ENCODE results near the gene NEDD8.

DNA sequence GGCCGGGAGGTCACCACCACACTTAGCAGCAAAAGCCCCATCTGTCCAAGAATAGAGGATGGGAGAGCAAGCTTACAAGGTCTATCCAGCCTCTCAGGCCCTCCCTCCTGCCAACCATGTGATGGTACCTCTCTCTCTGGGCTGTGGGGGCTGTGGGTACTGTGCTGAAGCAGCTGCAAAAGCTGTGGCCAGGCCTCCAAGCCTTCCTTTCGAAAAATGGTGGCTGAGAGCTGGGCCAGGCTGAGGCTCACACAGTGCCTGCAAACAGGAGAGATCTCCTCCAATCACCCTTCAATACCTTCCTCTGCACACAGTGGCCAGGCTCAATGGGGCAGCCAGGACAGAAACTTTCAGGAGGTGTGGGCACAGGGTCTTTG lies 44.6 kb downstream of the NEDD8 start:
- TF ChIP-seq POLR2AphosphoS5 (IDR thresholded peaks at IDR 0.05) (no peak), POLR2A (IDR thresholded peaks at IDR 0.05) (no peak)
- TF ChIP-seq, protein P1, sequence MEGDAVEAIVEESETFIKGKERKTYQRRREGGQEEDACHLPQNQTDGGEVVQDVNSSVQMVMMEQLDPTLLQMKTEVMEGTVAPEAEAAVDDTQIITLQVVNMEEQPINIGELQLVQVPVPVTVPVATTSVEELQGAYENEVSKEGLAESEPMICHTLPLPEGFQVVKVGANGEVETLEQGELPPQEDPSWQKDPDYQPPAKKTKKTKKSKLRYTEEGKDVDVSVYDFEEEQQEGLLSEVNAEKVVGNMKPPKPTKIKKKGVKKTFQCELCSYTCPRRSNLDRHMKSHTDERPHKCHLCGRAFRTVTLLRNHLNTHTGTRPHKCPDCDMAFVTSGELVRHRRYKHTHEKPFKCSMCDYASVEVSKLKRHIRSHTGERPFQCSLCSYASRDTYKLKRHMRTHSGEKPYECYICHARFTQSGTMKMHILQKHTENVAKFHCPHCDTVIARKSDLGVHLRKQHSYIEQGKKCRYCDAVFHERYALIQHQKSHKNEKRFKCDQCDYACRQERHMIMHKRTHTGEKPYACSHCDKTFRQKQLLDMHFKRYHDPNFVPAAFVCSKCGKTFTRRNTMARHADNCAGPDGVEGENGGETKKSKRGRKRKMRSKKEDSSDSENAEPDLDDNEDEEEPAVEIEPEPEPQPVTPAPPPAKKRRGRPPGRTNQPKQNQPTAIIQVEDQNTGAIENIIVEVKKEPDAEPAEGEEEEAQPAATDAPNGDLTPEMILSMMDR (IDR thresholded peaks at IDR 0.05 in 8 of 11, conservative IDR thresholded peaks at IDR 0.05 in 3 of 11): no peak

All from spleen (tissue), 7 donors.